Caco-2 (cell line): ENCODE measurements around the gene MAD1L1. TPM values are rescaled to one million over a fixed set of nuclear protein-coding genes. Genes with fewer than 3 reads are reported as not detected.

Experiments used
- BruUV-seq: library from RNA; stranded (reverse); fragments of 400-500 nt; replicated peaks from 2 replicates; lab custom pipeline; 2021; lab: Mats Ljungman, UMichigan
- CTCF ChIA-PET: fragments of 300-600 bp; sonication (Branson Sonifier 250); formaldehyde crosslinking; loops from one replicate; lab custom pipeline; 2022; ENCODE audit warnings: antibody characterized with exemption; lab: Charles Lee
- POLR2A ChIA-PET: fragments of 300-600 bp; sonication (Branson Sonifier 250); formaldehyde crosslinking; loops from one replicate; lab custom pipeline; 2022; ENCODE audit warnings: antibody characterized with exemption; lab: Charles Lee
- DNase-seq, 2 experiments: peaks; one replicate each; pipeline versions ENCODE4 v3.0.0 to v3.0.0-alpha.2; 2020 to 2022
- H3K27me3 ChIP-seq: replicated peaks from 2 replicates; pipeline ENCODE4 v1.6.0; 2011; ENCODE audit warnings: low read length; ENCODE audit not compliant: control insufficient read depth, insufficient read depth
- H3K36me3 ChIP-seq: 2 replicates; pipeline ENCODE4 v1.5.1; 2011; ENCODE audit warnings: low read length; ENCODE audit not compliant: control insufficient read depth, insufficient read depth
- H3K4me1 ChIP-seq: fragments of 250-450 bp; sonication (Bioruptor Pico); 2 replicates; pipeline ENCODE4 v1.5.1; 2020; ENCODE audit warnings: mild to moderate bottlenecking
- H3K4me3 ChIP-seq: 2 replicates; pipeline ENCODE4 v1.5.1; 2011; ENCODE audit warnings: low read depth, mild to moderate bottlenecking, control low read depth, low read length
- H3K9me3 ChIP-seq: fragments of 250-450 bp; sonication (Bioruptor Pico); 2 replicates; pipeline ENCODE4 v1.5.1; 2020; ENCODE audit warnings: mild to moderate bottlenecking, moderate library complexity
- H3K27ac Mint-ChIP-seq: one replicate; pipeline ENCODE4 v1.8.0; 2022; ENCODE audit warnings: mixed read lengths; ENCODE audit not compliant: unreplicated experiment
- H3K27me3 Mint-ChIP-seq: one replicate; pipeline ENCODE4 v1.8.0; 2022; ENCODE audit warnings: mixed read lengths; ENCODE audit not compliant: insufficient read depth, unreplicated experiment
- H3K36me3 Mint-ChIP-seq: one replicate; pipeline ENCODE4 v1.8.0; 2022; ENCODE audit warnings: mild to moderate bottlenecking, mixed read lengths; ENCODE audit not compliant: insufficient read depth, unreplicated experiment
- H3K4me1 Mint-ChIP-seq: one replicate; pipeline ENCODE4 v1.8.0; 2022; ENCODE audit warnings: low read depth, mixed read lengths; ENCODE audit not compliant: unreplicated experiment
- H3K4me3 Mint-ChIP-seq: one replicate; pipeline ENCODE4 v1.8.0; 2022; ENCODE audit warnings: mild to moderate bottlenecking, moderate library complexity, mixed read lengths; ENCODE audit not compliant: unreplicated experiment
- H3K9me3 Mint-ChIP-seq: one replicate; pipeline ENCODE4 v1.8.0; 2022; ENCODE audit warnings: mixed read lengths; ENCODE audit not compliant: unreplicated experiment
- intact Hi-C: fragments of 100-400 bp; cut with micrococcal nuclease; formaldehyde crosslinking; loops from one replicate; pipeline ENCODE4 v1.10.0; 2022; ENCODE audit not compliant: unreplicated experiment
- total RNA-seq: library from RNA; stranded (reverse); gene quantifications from 2 replicates; pipeline ENCODE4 v1.2.3, GENCODE V29; 2022
- TF ChIP-seq, protein P1 (sequence below), 2 experiments: fragments of 200-600 bp in 1 of 2; IDR thresholded peaks; 1 replicate in 1 of 2; 2 replicates in 1 of 2; pipeline versions ENCODE4 v1.5.1 to v1.8.0; 2011 to 2022; ENCODE audit warnings: antibody characterized with exemption in 1 of 2, control low read depth in 1 of 2, inconsistent platforms in 1 of 2, low read depth in 1 of 2, low read length in 1 of 2, mild to moderate bottlenecking in 1 of 2, moderate library complexity in 1 of 2; ENCODE audit not compliant: insufficient read depth in 1 of 2, severe bottlenecking in 1 of 2, unreplicated experiment in 1 of 2

The MAD1L1 gene
- total RNA-seq, 1 experiment from 2014 or later, result 58.6 TPM

DNA sequence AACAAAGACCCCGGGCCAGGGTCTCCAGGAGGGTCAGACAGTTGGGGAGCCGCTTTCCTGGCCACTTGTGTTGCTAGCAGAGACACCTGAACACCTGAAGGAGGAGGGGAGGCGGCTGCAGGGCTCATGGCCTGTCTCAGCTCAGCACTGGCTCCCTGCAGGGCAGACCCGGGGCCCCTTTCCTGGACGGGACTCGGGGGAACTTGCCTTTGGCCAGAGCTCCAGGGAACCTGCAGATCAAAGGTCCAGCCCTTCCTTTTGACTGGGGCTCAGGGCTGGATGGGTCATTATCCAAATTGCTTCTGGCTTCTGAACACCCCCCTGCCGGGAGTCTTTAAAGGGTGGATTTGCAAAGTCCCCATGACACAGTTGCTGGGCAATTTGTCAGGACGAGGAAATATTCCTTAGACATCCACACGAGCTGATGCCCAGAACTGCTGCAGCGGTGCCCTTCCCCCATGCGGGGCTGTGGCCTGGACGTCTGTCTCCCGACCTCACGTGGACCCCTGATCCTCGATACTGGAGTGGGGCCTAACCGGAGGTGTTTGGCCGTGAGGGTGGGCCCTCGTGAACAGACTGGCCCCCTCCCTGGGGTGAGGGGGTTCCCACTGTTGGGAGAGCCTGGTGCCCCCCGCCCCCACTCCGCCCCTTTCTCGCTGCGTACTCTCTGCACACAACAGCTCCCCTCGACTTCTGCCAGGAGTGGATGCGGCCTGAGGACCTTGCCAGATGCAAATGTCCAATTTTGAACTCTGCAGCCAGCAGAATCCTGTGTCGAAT is 368.4 kb downstream of the MAD1L1 start:
- peaks cover 6% of the 10 kb centered on the region for H3K36me3 Mint-ChIP-seq
- H3K27ac Mint-ChIP-seq, result no peak overlapping the region
- H3K4me1 ChIP-seq, result no peaks in the 10 kb centered on the region
- ChIA-PET POLR2A (interaction anchor here (0.6 kb wide), 1 partner anchor 13 kb away, joined by 3 read pairs; no protein-coding TSS in a partner anchor), CTCF (no interaction called here)
- TF ChIP-seq, protein P1, sequence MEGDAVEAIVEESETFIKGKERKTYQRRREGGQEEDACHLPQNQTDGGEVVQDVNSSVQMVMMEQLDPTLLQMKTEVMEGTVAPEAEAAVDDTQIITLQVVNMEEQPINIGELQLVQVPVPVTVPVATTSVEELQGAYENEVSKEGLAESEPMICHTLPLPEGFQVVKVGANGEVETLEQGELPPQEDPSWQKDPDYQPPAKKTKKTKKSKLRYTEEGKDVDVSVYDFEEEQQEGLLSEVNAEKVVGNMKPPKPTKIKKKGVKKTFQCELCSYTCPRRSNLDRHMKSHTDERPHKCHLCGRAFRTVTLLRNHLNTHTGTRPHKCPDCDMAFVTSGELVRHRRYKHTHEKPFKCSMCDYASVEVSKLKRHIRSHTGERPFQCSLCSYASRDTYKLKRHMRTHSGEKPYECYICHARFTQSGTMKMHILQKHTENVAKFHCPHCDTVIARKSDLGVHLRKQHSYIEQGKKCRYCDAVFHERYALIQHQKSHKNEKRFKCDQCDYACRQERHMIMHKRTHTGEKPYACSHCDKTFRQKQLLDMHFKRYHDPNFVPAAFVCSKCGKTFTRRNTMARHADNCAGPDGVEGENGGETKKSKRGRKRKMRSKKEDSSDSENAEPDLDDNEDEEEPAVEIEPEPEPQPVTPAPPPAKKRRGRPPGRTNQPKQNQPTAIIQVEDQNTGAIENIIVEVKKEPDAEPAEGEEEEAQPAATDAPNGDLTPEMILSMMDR (IDR thresholded peaks at IDR 0.05; ENCODE audit: insufficient read depth in 1 of 2, low read depth in 1 of 2, low read length in 1 of 2, severe bottlenecking in 1 of 2, unreplicated experiment in 1 of 2), result no peak
- no peak overlapping the region for H3K4me3 Mint-ChIP-seq
- no peaks in the 10 kb centered on the region for H3K4me1 Mint-ChIP-seq
- intact Hi-C loops, result no loop called here
- no peak overlapping the region for H3K4me3 ChIP-seq
- BruUV-seq, result no TSS peak
- no peaks in the 10 kb centered on the region for H3K36me3 ChIP-seq
- no peak for DNase-seq
- H3K27me3 ChIP-seq, result no peaks in the 10 kb centered on the region
- no peaks in the 10 kb centered on the region for H3K27me3 Mint-ChIP-seq
- H3K9me3 ChIP-seq, result no peaks in the 10 kb centered on the region
- no peaks in the 10 kb centered on the region for H3K9me3 Mint-ChIP-seq

DNA sequence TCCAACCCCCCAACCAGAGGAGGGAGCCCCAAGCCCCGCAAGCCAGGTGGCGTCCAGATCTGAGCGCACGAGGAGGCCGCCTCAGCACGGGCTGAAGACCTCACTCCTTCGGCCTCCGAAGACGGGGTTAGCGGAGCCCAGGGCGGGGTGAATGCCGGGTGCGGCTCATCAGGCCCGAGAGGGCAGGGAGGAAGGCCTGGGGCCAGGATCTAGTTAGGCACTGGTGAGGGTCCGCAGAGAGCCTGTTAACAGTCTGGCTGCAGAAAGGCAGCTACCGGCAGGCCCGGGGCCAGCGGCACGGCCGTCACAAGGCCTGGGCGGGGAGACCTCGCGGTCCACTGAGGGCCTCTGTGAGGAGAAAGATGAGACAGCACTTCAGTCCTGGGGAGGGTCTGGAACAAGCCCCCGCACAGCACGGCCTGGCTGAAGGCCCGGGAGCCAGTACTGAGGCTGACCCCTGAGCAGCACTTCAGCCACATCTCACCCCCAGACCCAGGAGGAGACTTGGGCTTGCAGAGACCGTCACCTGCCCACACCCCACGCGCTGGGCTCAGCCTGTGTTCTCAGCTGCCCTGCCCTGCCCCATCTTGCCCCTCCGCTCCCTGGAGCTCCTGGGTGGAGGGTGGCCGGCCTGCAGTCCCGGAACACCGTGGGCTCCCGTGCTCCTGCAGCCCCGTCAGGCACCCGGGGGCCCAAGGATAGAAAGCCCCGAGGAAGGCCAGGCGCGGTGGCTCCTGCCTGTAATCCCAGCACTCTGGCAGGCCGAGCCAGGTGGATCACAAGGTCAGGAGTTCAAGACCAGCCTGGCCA is 369.4 kb downstream of the MAD1L1 start:
- ChIA-PET POLR2A (no interaction called here), CTCF (no interaction called here)
- no peaks in the 10 kb centered on the region for H3K9me3 Mint-ChIP-seq
- BruUV-seq, result no TSS peak
- no peaks in the 10 kb centered on the region for H3K27me3 ChIP-seq
- DNase-seq, result no peak
- H3K36me3 Mint-ChIP-seq, result peaks cover 6% of the 10 kb centered on the region
- H3K4me1 Mint-ChIP-seq, result no peaks in the 10 kb centered on the region
- H3K4me3 ChIP-seq, result no peak overlapping the region
- no peaks in the 10 kb centered on the region for H3K4me1 ChIP-seq
- H3K27ac Mint-ChIP-seq, result no peak overlapping the region
- no peaks in the 10 kb centered on the region for H3K36me3 ChIP-seq
- no peaks in the 10 kb centered on the region for H3K9me3 ChIP-seq
- no peak overlapping the region for H3K4me3 Mint-ChIP-seq
- intact Hi-C loops, result no loop called here
- TF ChIP-seq, protein P1 (IDR thresholded peaks at IDR 0.05; ENCODE audit: insufficient read depth in 1 of 2, low read depth in 1 of 2, low read length in 1 of 2, severe bottlenecking in 1 of 2, unreplicated experiment in 1 of 2), result no peak
- H3K27me3 Mint-ChIP-seq, result no peaks in the 10 kb centered on the region

DNA sequence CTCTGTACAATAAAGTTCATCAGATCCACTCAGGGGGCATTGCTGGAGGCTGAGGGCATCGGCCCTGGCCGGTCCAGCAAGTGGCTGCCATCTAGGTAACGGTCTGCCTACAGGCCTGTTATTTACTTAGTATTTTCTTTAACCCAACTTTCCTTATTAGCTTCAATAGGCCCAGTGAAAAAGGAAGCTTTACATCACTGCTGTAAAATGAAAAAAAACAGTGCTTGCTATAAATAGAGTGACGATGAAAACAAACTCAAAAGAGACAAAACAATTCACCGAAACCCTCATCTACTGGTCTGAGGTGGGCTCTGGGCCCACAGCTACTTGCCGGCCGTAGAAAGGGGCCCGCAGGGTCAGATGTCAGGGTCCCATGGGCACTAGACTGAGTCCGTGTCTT is 370.2 kb downstream of the MAD1L1 start:
- DNase-seq, result no peak
- Mint-ChIP-seq H3K36me3 (peaks cover 6% of the 10 kb centered on the region), H3K9me3 (no peaks in the 10 kb centered on the region), H3K27ac (no peak overlapping the region), H3K4me3 (no peak overlapping the region), H3K4me1 (no peaks in the 10 kb centered on the region), H3K27me3 (no peaks in the 10 kb centered on the region)
- Histone ChIP-seq H3K4me3 (no peak overlapping the region), H3K4me1 (no peaks in the 10 kb centered on the region), H3K27me3 (no peaks in the 10 kb centered on the region), H3K36me3 (no peaks in the 10 kb centered on the region), H3K9me3 (no peaks in the 10 kb centered on the region)
- ChIA-PET CTCF (no interaction called here), POLR2A (no interaction called here)
- intact Hi-C loops, result no loop called here
- TF ChIP-seq, protein P1 (IDR thresholded peaks at IDR 0.05; ENCODE audit: insufficient read depth in 1 of 2, low read depth in 1 of 2, low read length in 1 of 2, severe bottlenecking in 1 of 2, unreplicated experiment in 1 of 2), result no peak
- no TSS peak for BruUV-seq
